Nephron (organoid): ENCODE results near the gene KISS1R.

Source experiments
- H3K27ac Mint-ChIP-seq, 3 experiments: 2 replicates each; pipeline ENCODE4 v1.8.0; 2020; ENCODE audit warnings: mixed read lengths in 3 of 3, mild to moderate bottlenecking in 2 of 3, moderate library complexity in 1 of 3
- H3K27me3 Mint-ChIP-seq: 2 replicates; pipeline ENCODE4 v1.8.0; 2021; ENCODE audit warnings: low read depth, mild to moderate bottlenecking, moderate library complexity, mixed read lengths
- H3K36me3 Mint-ChIP-seq: 2 replicates; pipeline ENCODE4 v1.8.0; 2020; ENCODE audit warnings: low read depth, mixed read lengths
- H3K4me1 Mint-ChIP-seq: 2 replicates; pipeline ENCODE4 v1.8.0; 2020; ENCODE audit warnings: mixed read lengths
- H3K4me3 Mint-ChIP-seq, 3 experiments: 2 replicates each; pipeline ENCODE4 v1.8.0; 2020; ENCODE audit warnings: mild to moderate bottlenecking in 3 of 3, mixed read lengths in 3 of 3, moderate library complexity in 2 of 3
- H3K9me3 Mint-ChIP-seq: 2 replicates; pipeline ENCODE4 v1.8.0; 2020; ENCODE audit warnings: mixed read lengths
- TF ChIP-seq, protein P1 (sequence below), 3 experiments: fragments of 200-600 bp; sonication (generic); IDR thresholded peaks; one replicate each; pipeline ENCODE4 v1.5.0; 2021; ENCODE audit warnings: antibody characterized with exemption in 3 of 3; ENCODE audit not compliant: unreplicated experiment in 3 of 3

Gene KISS1R

DNA sequence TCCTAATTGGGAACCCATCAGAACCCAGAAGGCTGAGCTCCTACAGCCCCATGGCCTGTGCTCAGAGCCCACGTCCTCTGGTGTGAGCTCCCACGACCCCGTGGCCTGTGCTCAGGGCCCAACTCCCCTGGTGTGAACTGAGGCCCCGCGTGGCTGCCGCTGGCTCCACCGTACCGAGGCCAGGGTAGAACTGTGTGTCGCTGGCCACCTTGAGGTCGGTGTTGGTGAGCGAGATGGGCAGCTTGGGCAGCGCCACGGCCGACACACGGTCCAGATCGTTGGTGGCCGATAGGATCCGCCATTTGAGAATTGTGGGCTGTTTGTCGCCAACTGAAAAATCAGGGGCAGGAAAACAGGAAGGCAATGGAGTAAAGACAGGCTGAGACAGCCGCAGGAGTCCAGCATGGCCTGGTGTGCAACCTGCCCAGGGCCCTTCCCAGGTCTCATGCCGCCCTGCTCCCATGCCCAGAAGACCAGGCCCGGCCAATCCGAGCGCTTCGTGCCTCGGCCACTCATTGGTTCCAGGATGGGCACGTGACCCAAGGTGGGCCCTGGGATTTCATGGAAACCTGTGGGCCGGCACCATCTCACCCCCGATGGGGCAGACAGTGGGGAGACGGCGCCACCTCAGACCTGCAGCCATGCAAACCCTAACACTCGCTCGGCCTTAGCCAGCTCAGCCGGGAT lies 35.6 kb upstream of the KISS1R start:
- no peaks in the 10 kb centered on the region for H3K9me3 Mint-ChIP-seq
- no peak overlapping the region for H3K27ac Mint-ChIP-seq
- TF ChIP-seq, protein P1, sequence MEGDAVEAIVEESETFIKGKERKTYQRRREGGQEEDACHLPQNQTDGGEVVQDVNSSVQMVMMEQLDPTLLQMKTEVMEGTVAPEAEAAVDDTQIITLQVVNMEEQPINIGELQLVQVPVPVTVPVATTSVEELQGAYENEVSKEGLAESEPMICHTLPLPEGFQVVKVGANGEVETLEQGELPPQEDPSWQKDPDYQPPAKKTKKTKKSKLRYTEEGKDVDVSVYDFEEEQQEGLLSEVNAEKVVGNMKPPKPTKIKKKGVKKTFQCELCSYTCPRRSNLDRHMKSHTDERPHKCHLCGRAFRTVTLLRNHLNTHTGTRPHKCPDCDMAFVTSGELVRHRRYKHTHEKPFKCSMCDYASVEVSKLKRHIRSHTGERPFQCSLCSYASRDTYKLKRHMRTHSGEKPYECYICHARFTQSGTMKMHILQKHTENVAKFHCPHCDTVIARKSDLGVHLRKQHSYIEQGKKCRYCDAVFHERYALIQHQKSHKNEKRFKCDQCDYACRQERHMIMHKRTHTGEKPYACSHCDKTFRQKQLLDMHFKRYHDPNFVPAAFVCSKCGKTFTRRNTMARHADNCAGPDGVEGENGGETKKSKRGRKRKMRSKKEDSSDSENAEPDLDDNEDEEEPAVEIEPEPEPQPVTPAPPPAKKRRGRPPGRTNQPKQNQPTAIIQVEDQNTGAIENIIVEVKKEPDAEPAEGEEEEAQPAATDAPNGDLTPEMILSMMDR (IDR thresholded peaks at IDR 0.05; ENCODE audit: unreplicated experiment in 3 of 3), result no peak
- H3K4me3 Mint-ChIP-seq, result no peak overlapping the region
- peaks cover 30% of the 10 kb centered on the region for H3K36me3 Mint-ChIP-seq
- no peaks in the 10 kb centered on the region for H3K4me1 Mint-ChIP-seq
- no peaks in the 10 kb centered on the region for H3K27me3 Mint-ChIP-seq

DNA sequence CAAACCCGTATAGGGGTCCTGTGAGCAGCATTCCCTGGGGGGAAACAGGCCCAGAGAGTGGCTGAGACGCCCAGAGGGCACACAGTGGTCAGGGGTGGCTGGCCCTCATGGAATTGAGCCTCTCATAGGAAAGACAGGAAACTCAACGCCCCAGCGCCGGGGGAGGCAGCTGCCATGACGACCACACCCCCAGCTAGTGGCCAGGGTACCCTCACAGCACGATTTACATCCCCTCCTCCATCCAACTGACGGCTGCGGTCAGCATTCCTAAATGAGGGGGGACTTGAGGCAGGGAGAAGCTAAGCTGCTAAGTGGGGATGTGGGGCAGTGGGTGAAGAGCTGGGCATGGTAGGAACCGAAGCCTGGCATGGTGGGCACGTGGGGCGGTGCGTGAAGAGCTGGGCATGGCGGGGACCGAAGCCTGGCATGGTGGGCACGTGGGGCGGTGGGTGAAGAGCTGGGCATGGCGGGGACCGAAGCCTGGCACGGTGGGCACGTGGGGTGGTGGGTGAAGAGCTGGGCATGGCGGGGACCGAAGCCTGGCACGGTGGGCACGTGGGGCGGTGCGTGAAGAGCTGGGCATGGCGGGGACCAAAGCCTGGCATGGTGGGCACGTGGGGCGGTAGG lies 34.1 kb upstream of the KISS1R start:
- H3K36me3 Mint-ChIP-seq, result peaks cover 39% of the 10 kb centered on the region
- no peaks in the 10 kb centered on the region for H3K4me1 Mint-ChIP-seq
- no peak overlapping the region for H3K4me3 Mint-ChIP-seq
- no peak overlapping the region for H3K27ac Mint-ChIP-seq
- TF ChIP-seq, protein P1 (IDR thresholded peaks at IDR 0.05; ENCODE audit: unreplicated experiment in 3 of 3), result no peak
- H3K9me3 Mint-ChIP-seq, result no peaks in the 10 kb centered on the region
- no peaks in the 10 kb centered on the region for H3K27me3 Mint-ChIP-seq

DNA sequence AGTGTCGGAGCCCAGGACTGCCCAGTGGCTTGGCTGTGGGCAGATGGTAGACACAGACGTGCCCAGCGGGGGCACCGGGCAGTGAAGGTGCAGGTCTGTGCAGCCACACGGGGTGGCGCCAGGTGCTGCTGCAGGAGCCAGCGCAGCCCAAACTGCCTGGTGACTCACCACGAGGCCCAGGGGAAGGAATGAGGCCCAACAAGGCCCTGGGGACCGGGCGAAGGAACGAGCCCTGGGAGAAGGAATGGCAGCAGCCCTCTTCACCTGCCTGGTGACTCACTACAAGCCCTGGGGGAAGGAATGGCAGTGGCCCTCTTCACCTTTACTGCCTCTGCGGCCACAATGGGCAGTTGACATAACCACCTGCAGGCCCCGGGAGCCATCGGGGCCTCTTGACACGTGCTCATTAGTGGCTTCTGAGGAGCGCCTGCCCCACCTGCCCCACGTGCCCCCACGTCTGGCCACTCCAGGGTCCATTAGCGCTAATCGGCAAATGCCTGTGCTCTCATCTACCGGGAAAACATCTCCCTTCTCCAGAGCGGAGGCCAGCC lies 33.4 kb upstream of the KISS1R start:
- no peaks in the 10 kb centered on the region for H3K27me3 Mint-ChIP-seq
- H3K4me1 Mint-ChIP-seq, result no peaks in the 10 kb centered on the region
- H3K36me3 Mint-ChIP-seq, result peaks cover 39% of the 10 kb centered on the region
- H3K27ac Mint-ChIP-seq, result no peak overlapping the region
- TF ChIP-seq, protein P1 (IDR thresholded peaks at IDR 0.05; ENCODE audit: unreplicated experiment in 3 of 3), result no peak
- no peaks in the 10 kb centered on the region for H3K9me3 Mint-ChIP-seq
- H3K4me3 Mint-ChIP-seq, result no peak overlapping the region

DNA sequence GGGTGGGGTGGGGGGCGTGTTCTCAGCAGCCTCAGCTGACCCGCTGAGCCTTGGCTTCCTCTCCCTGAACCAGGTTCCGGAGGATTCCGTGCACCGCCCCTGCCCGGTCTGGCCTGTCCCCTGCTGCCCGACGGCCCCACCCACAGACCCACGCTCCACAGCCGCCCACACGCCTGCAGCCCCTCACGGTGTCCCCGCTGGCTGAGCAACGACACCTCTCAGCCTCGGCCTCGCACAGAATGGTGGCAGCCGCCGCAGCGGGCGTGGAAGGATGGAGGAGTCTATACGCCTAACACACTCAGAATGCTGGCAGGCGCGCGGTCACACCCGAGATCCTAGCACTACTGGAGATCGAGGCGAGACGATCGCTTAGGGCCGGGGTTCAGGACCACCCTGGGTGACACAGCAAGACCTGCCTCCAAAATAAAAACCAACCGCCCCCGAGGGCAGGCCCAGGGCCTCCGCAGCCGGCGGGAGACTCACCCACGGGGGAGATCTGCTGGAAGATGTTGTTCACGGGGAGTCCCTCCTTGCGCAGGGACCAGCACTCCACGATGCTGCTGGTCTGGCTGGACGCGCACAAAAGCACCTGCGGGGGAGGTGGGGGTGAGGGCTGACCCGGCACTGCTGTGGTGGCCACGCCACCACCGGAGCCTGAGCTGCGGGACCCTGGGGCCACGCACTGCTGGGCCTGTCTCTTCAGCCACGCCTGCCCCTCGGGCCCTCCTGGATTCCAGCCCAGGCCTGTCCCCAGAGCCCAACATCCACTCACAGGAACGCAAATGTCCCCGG lies 32.5 kb upstream of the KISS1R start:
- no peak overlapping the region for H3K4me3 Mint-ChIP-seq
- no peaks in the 10 kb centered on the region for H3K9me3 Mint-ChIP-seq
- peaks cover 39% of the 10 kb centered on the region for H3K36me3 Mint-ChIP-seq
- no peaks in the 10 kb centered on the region for H3K4me1 Mint-ChIP-seq
- TF ChIP-seq, protein P1 (IDR thresholded peaks at IDR 0.05; ENCODE audit: unreplicated experiment in 3 of 3), result no peak
- H3K27me3 Mint-ChIP-seq, result no peaks in the 10 kb centered on the region
- no peak overlapping the region for H3K27ac Mint-ChIP-seq

DNA sequence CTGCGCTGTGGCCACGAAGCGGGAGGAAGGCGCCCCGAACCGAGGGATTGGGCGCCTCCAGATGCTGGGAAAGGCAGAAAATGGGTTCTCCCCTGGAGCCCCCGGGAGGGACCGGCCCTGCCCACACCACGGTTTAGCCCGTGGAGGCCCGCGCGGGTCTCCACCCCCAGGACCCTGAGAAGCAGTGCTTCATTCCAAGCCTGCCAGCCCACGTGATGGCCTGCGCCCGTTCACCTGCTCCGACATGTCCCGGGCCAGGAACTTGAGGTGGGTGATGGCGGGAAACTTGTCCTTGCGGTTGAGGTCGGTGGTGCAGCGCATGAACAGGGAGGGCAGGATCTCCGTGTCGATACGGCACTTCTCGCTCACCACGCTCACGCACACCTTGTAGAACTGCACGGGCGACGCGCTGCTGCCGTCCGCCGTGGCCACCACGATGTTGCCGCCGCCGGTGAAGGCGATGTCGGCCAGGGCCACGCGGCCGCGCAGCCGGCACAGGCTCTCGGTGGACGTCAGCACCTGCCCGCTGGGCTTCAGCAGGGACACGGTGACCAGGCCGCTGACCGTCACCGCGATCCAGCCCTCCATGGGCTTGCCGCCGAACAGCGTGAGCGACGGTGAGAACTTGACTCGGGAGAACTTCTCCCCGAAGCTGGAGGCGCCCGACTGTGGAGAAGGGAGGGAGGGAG lies 31.5 kb upstream of the KISS1R start:
- Mint-ChIP-seq H3K4me3 (no peak overlapping the region), H3K27me3 (no peaks in the 10 kb centered on the region), H3K9me3 (no peaks in the 10 kb centered on the region), H3K4me1 (no peaks in the 10 kb centered on the region), H3K27ac (no peak overlapping the region), H3K36me3 (peaks cover 40% of the 10 kb centered on the region)
- TF ChIP-seq, protein P1 (IDR thresholded peaks at IDR 0.05; ENCODE audit: unreplicated experiment in 3 of 3), result no peak
